Measurements from ENCODE around the gene FAM83G.

Gene FAM83G

DNA sequence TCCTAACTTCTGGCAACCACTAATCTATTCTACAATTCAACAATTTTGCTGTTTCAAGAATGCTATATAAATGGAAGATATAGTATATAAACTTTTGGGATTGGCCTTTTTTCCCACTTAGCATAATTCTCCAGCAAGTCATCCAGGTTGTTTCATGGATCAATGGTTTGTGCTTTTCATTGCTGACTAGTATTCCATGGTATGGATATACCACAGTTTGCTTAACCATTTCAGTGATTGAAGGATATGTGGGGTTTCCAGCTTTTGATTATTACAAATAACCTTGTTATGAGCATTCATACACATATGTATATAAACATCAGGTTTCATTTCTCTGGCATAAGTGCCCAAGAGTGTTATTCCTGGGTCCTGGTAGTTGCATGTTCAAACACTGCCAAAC lies 2.1 kb upstream of the FAM83G start:
- no peak for DNase-seq

DNA sequence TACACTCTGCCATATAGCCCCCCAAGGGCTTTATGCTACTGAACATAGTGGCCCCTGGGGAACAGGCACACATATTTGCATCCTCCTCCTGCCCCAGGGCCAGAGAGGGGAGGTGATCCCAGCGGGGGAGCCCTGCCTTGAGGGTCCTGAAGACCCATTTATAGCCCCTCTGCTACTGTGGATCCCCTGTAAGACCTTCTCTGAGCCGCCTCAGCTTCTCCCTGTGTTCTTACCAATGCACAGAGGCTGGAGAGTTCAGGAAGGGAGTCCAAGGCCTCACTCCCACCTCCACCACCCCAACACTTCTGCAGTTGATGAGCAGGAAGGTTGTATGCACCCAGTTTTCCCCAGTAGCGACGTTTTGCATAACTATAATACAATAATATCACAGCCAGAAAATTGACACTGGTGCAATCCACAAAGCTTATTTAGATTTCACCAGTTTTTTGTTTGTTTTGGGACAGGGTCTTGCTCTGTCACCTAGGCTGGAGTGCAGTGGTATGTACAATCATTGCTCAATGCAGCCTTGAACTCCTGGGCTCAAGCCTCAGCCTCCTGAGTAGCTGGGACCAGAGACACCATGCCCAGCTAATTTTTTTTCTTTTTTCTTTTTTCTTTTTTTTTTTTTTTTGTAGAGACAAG lies 1.3 kb upstream of the FAM83G start:
- no peak for DNase-seq

DNA sequence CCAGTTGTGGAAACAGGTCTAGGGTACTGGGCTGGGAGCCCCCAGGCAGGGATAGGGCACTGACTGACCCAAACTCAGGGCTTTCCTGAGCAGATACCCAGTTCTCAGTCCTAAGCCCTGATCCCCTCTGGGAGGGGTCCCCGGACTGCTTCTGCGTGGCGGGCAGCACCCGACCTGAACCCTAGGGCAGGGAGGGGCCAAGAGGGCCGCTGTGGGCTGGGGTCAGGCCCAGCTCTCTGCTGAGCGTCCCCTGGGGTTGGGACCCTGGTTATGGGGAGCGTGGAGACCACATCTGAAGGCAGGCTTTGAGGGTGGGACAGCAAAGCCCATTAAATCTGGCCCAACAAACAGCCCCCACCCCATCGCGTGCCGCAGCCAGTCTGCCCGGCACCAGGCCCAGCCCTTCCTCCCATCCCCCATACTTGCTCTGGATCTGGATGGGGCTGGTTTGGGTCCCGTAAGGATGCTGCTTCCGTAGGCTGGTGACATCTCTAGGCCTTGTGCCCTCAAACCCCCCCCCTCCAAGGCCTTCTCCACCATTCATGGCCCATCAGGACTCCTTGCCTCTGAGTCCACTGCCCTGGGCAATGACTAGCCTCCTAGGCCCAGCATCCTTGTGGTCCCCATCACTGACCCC lies 691 bp upstream of the FAM83G start:
- DNase-seq, result no peak

GRCh38 chr17:19003543-19004420 lies 782 bp downstream of the FAM83G start:
- DNase-seq, result no peak

- DNase-seq, result no peak
These were observed 1.6 kb downstream of the FAM83G start for GRCh38 chr17:19002805-19003542.

GRCh38 chr17:19001907-19002590 lies 2.5 kb downstream of the FAM83G start:
- DNase-seq, result no peak

- no peak for DNase-seq
These were observed 3.8 kb downstream of the FAM83G start for GRCh38 chr17:19000531-19001325.

- DNase-seq, result no peak
These were observed 4.7 kb downstream of the FAM83G start for GRCh38 chr17:18999911-19000310.

GRCh38 chr17:18999394-18999793 lies 5.2 kb downstream of the FAM83G start:
- no peak for DNase-seq

GRCh38 chr17:18997650-18998196 lies 6.8 kb downstream of the FAM83G start:
- no peak for DNase-seq

DNA sequence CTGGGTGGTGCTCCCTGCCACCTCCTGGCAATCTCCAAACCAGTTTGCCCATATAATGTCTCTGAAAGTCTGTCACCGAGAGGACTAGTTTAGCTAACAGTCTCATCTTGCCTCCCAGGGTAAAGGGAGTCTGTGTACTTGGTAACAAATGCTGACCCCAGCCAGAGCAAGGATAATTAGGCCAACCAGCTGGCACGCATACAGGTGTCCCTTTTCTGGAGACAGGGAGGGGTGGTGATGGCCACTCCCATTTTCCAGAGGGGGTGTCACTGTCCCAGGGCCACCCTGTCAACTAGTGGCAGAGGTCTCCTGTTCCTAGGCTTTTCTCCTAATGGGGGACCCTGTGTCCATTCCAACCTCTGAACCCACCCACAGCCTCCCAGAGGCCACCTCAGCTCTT lies 8.1 kb downstream of the FAM83G start:
- no peak for DNase-seq

GRCh38 chr17:18995220-18995619 lies 9.3 kb downstream of the FAM83G start:
- DNase-seq, result no peak

GRCh38 chr17:18994631-18995030 lies 9.9 kb downstream of the FAM83G start:
- no peak for DNase-seq

DNA sequence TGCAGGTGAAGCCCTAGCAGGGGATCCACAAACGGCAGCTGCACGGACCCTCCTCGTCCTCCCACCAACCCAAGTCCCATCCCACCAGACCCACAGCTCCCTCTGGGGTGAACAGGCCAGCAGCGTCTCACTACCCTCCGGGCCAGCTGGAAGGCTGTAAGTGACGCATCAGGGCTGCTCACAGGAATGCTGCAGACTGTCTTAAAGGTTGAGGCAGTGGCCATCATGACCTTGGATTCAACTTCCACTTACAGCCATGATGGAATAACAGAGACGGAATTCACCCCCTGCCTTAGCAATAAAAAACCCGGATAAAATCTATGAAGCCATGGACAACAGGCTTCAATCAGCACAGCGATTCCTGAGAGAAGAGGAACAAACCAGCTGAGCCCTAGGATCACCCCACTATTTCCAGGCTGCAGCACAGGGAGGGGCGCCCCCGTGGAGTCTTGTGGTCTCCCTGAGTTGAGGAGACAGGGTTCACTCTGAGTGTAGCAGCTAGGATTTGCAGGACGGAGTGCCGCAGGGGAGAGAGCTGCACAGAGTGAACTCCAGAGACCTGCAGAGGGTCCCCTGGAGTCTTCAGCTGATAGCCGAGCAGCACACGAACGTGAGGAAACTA lies 10.5 kb downstream of the FAM83G start:
- DNase-seq, result no peak

DNA sequence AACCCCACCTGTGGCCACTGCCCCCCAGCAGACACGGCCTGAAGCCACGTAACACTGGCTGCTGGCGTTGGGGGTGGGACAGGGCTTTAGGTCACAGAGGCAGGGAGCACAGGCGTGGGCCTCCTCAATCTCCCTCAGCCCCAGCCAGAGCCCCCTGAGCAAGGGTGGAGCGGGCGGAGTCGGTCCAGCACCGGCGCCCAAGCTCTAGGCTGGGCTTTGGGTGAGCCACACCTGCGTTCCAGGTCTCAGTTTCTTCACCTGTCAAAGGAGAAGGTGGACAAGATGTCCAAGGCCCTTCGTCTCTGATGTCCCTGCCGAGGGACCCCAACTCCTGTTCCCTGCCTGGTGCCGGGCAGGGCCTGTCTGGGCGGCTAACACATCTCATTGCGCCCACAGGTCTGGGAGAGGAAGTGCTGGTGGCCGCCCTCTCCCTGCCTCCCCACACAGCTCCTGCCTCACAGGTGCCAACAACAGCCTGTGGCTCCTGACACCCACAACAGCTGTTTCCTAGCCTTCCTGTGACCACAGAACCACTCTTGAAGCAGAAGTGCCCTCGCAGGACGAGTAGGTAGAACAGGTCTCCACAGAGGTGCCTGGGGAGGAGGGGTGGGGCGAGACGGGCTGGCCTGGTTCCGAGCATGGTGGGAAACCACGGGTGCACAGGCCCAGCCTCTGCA lies 12.0 kb downstream of the FAM83G start:
- DNase-seq, result no peak

- DNase-seq, result no peak
These were observed 12.8 kb downstream of the FAM83G start for GRCh38 chr17:18991531-18992315.

- DNase-seq, result no peak
These were observed 14.2 kb downstream of the FAM83G start for GRCh38 chr17:18990331-18990730.

DNA sequence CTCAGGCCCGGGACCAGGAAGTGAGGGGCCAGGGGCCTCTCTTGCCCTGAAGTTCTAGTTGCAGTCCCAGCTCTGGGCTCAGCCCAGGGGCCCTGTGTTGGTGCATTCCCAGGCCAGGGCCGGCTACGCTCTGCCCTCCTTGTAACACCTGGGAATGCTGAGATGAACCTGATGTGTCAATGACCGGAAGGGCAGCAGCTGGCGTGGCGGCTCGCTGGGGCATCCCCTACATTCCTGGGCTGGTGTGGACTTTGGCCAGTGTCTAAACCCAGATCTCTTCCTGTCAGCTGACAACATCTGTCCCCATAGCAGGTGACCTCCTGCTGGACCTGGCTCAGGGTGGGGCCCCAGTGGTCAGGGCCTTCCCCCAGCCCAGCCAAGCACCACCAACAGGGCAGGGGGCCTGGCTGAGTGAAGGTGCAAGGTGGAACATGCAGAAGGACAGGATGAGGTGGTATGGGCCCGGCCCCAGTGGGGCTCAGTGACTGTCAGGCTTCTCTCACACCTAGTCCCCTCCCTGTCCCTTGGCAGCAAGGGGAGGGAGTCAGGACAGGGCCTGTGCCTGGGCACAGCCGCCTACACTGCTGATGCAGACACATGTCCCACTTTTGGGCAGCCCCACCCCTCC lies 15.9 kb downstream of the FAM83G start:
- no peak for DNase-seq
